ENCODE results near the gene RNF152.

DNA sequence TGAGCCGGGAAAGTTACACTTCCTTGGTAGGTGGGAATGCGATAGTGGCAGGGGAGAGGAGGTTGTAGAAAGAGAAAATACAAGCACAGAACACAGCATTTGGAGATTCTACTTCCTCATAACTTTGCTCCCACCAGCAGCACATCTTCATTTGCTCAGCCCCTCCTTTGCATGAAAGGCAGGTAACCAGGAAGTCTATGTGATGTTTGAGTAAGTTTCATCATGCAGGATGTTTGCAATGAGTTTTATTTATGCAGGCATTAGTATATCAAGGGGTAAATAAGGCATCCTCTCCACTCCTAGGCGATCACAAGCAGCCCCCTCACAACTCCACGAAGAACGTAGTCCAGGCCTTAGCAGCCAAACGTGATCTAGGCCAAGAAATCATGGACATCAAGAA, 5.0 kb downstream of the RNF152 start:
- TF ChIP-seq, protein P1, sequence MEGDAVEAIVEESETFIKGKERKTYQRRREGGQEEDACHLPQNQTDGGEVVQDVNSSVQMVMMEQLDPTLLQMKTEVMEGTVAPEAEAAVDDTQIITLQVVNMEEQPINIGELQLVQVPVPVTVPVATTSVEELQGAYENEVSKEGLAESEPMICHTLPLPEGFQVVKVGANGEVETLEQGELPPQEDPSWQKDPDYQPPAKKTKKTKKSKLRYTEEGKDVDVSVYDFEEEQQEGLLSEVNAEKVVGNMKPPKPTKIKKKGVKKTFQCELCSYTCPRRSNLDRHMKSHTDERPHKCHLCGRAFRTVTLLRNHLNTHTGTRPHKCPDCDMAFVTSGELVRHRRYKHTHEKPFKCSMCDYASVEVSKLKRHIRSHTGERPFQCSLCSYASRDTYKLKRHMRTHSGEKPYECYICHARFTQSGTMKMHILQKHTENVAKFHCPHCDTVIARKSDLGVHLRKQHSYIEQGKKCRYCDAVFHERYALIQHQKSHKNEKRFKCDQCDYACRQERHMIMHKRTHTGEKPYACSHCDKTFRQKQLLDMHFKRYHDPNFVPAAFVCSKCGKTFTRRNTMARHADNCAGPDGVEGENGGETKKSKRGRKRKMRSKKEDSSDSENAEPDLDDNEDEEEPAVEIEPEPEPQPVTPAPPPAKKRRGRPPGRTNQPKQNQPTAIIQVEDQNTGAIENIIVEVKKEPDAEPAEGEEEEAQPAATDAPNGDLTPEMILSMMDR (IDR thresholded peaks at IDR 0.05) = no peak
- TF ChIP-seq POLR2AphosphoS5 (IDR thresholded peaks at IDR 0.05; ENCODE audit: low read depth, low read length) = no peak
- TF ChIP-seq REST (IDR thresholded peaks at IDR 0.05; ENCODE audit: insufficient read depth in 1 of 2, low read depth in 2 of 2, low read length in 1 of 2) = no peak

Measured in Panc1 (cell line).